Type B pancreatic cell (in vitro differentiated cells): ENCODE measurements around the gene TNFRSF6B. TPM values are rescaled to one million over a fixed set of nuclear protein-coding genes. Genes with fewer than 3 reads are reported as not detected.
A peak's percentile ranks its signal among the peaks of the same experiment; 100 is the strongest.

Experiments used
- DNase-seq: peaks from one replicate; pipeline ENCODE4 v3.0.0; 2021; ENCODE audit warnings: mixed read lengths; ENCODE audit not compliant: unreplicated experiment; ENCODE audit errors: extremely low spot score
- H3K27ac Mint-ChIP-seq: 2 replicates; pipeline ENCODE4 v1.8.0; 2021; ENCODE audit warnings: mild to moderate bottlenecking, mixed read lengths
- H3K27me3 Mint-ChIP-seq: 2 replicates; pipeline ENCODE4 v1.8.0; 2021; ENCODE audit warnings: mixed read lengths
- H3K36me3 Mint-ChIP-seq: 2 replicates; pipeline ENCODE4 v1.8.0; 2021; ENCODE audit warnings: mixed read lengths
- H3K4me1 Mint-ChIP-seq: one replicate; pipeline ENCODE4 v1.8.0; 2021; ENCODE audit warnings: mixed read lengths; ENCODE audit not compliant: unreplicated experiment
- H3K4me3 Mint-ChIP-seq: 2 replicates; pipeline ENCODE4 v1.8.0; 2021; ENCODE audit warnings: mild to moderate bottlenecking, mixed read lengths
- H3K9me3 Mint-ChIP-seq: 2 replicates; pipeline ENCODE4 v1.8.0; 2021; ENCODE audit warnings: mixed read lengths
- total RNA-seq: library from RNA; stranded (reverse); gene quantifications from 2 replicates; pipeline ENCODE4 v1.2.1, GENCODE V29; 2021; ENCODE audit warnings: low replicate concordance
- TF ChIP-seq, protein P1 (sequence below): fragments of 200-600 bp; sonication (generic); conservative IDR thresholded peaks from 2 replicates; pipeline ENCODE4 v1.5.0; 2021; ENCODE audit warnings: antibody characterized with exemption, mild to moderate bottlenecking

Gene TNFRSF6B
- total RNA-seq, 1 donor from 2014 or later = not detected

DNA sequence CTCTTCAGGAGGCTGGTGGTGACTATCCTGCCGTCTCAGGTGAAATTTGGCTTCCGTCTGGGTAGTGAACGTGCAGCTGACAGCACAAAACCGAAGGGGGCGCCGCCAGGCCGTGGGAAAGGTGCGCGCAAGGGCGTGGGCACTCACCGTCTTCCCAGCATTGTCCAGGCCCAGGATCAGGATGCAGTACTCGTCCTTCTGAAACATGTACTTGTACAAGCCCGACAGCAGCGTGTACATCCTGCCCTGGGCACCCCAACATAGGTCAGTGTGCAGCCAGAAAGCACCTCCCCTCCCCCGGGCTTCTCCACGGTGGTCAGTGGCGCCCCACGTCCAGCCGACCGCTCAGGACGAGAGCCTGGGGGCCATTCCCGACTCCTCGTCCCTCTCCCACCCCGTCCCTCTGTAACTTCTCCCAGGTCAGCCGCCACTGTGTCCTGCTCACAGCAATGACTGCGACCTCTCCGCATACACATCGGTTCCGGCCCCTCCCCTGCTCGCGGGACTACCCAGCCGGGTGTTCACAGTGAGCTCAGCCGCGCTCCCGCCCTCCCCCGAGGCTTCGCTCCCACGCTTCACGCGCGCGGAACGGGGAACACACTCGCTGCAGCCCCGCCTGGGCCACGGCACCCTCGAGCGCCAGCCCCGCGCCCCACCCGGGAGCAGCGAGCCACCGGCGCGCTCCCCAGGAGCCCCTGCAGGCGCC lies 10.6 kb downstream of the TNFRSF6B start:
- TF ChIP-seq, protein P1, sequence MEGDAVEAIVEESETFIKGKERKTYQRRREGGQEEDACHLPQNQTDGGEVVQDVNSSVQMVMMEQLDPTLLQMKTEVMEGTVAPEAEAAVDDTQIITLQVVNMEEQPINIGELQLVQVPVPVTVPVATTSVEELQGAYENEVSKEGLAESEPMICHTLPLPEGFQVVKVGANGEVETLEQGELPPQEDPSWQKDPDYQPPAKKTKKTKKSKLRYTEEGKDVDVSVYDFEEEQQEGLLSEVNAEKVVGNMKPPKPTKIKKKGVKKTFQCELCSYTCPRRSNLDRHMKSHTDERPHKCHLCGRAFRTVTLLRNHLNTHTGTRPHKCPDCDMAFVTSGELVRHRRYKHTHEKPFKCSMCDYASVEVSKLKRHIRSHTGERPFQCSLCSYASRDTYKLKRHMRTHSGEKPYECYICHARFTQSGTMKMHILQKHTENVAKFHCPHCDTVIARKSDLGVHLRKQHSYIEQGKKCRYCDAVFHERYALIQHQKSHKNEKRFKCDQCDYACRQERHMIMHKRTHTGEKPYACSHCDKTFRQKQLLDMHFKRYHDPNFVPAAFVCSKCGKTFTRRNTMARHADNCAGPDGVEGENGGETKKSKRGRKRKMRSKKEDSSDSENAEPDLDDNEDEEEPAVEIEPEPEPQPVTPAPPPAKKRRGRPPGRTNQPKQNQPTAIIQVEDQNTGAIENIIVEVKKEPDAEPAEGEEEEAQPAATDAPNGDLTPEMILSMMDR = peak; percentile 42
- Mint-ChIP-seq H3K9me3 (no peaks in the 10 kb centered on the region), H3K27me3 (no peaks in the 10 kb centered on the region), H3K27ac (peak overlapping the region; percentile 82), H3K36me3 (peaks cover 17% of the 10 kb centered on the region), H3K4me3 (peak overlapping the region; percentile 88), H3K4me1 (peaks cover 19% of the 10 kb centered on the region)
- DNase-seq = peak; percentile 75

DNA sequence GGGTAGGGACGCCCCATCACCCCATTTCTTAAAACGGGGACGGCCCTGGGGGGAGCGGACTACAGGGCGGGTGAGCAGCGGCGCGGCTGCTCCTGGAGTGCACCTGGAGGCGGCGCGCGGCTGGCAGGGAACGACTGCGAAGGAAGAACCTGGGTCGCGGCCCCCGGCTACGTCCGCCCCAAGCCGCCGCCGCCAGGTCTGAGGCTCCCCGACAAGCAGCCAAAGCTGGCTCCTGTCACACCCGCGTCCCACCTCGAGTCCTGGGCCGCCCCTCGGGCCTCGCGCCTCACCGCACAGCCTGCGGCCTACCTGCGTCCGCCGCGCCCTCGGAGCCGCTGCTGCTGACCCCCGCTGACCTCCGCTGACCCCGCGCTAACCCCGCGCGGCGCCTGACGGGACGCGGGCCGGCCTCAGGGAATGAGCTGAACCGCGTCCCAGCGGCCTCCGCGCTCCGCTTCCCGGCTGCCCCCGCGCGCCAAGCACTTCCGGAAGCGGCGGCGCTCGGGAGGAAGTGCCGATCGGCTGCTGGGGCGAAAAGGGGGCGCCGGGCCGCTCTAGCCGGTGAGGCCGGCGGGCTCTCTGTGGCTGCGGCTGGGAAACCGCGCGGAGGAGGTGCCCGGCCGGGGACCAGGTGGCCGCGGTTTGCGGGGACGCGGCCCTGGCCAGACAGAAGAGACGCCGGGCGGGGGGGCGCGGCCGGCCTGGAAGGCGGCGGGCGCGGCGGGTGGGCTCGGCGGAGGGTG lies 11.3 kb downstream of the TNFRSF6B start, which contains the start of the genes ARFRP1 and ZGPAT:
Gene ARFRP1 (minus strand): TSS at position 419 of the 743 bp plus-strand sequence. CDS start 885 bp downstream, outside the sequence.
Gene ZGPAT (plus strand): TSS at position 482 of the 743 bp plus-strand sequence. CDS start 542 bp downstream, outside the sequence.
- Mint-ChIP-seq H3K27ac (peak within 1 kb of the TSS; percentile 82), H3K27me3 (no peaks in the 10 kb centered on the region), H3K4me1 (peaks cover 19% of the 10 kb centered on the region), H3K36me3 (peaks cover 23% of the 10 kb centered on the region), H3K4me3 (peak within 1 kb of the TSS; percentile 88), H3K9me3 (no peaks in the 10 kb centered on the region)
- TF ChIP-seq, protein P1 = no peak
- DNase-seq = peak; percentile 88

DNA sequence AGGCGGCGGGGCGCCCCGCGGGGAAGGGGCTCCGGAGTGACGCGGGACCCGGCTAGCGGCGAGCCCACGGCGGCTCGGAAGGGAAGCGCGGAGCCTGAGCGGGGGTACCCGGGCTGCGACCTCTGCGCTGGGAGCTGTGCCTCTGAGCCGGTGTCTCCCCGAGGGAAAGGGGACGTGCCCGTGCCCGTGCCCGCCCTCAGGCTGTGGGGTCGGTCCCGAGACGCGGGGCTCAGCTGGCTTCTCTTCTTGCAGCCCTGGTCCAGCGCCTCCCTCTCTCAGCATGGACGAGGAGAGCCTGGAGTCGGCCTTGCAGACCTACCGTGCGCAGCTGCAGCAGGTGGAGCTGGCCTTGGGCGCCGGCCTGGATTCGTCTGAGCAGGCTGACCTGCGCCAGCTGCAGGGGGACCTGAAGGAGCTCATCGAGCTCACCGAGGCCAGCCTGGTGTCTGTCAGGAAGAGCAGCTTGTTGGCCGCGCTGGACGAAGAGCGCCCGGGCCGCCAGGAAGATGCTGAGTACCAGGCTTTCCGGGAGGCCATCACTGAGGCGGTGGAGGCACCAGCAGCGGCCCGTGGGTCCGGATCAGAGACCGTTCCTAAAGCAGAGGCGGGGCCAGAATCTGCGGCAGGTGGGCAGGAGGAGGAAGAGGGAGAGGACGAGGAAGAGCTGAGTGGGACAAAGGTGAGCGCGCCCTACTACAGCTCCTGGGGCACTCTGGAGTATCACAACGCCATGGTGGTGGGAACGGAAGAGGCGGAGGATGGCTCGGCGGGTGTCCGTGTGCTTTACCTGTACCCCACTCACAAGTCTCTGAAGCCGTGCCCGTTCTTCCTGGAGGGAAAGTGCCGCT lies 12.1 kb downstream of the TNFRSF6B start:
- DNase-seq = no peak
- Mint-ChIP-seq H3K36me3 (peaks cover 23% of the 10 kb centered on the region), H3K27me3 (no peaks in the 10 kb centered on the region), H3K4me3 (peak overlapping the region; percentile 85), H3K9me3 (no peaks in the 10 kb centered on the region), H3K4me1 (peaks cover 19% of the 10 kb centered on the region), H3K27ac (no peak overlapping the region)
- TF ChIP-seq, protein P1 = no peak

DNA sequence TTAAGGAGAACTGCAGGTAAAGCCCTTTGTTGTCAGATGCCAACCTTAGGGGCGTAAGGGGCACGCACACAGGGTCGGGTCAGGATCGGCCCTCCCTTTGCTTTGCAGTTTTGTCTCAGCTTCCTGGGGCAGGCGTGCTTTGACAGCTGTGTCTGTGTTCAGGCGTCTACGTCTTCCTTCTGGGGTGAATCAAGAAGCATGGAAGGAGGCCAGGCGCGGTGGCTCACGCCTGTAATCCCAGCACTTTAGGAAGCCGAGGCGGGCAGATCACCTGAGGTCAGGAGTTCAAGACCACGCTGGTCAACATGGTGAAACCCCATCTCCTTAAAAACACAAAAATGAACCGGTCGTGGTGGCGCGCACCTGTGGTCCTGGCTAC lies 12.7 kb downstream of the TNFRSF6B start:
- Mint-ChIP-seq H3K27me3 (no peaks in the 10 kb centered on the region), H3K4me1 (peaks cover 19% of the 10 kb centered on the region), H3K36me3 (peaks cover 26% of the 10 kb centered on the region), H3K9me3 (no peaks in the 10 kb centered on the region), H3K27ac (no peak overlapping the region), H3K4me3 (peak overlapping the region; percentile 85)
- DNase-seq = no peak
- TF ChIP-seq, protein P1 = no peak

DNA sequence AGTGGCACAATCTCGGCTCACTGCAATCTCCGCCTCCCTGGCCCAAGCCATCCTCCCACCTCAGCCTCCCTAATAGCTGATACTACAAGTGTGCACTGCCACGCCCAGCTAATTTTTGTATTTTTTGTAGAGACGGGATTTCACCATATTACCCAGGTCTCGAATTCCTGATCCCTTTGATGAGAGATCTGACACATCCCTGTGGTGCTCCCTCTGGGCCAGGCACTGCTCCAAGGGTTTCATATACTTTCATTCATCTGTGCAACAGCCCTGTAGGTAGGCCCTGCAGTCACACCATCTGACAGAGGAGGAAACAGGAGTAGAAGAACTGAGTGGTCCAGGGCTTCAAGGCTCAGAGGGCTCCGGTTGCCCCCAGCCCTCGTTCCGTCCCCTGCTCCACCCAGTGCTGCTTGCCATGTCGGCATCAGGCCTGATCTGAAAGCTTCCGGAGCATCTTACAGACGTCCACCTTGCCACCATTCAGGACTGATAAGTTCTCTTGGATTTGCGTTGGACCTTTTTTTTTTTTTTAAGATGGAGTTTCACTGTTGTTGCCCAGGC lies 14.7 kb downstream of the TNFRSF6B start:
- peak overlapping the region; percentile 85 for H3K27ac Mint-ChIP-seq
- TF ChIP-seq, protein P1 = no peak
- H3K36me3 Mint-ChIP-seq = peaks cover 41% of the 10 kb centered on the region
- H3K4me1 Mint-ChIP-seq = peaks cover 19% of the 10 kb centered on the region
- H3K27me3 Mint-ChIP-seq = no peaks in the 10 kb centered on the region
- H3K9me3 Mint-ChIP-seq = no peaks in the 10 kb centered on the region
- no peak for DNase-seq
- H3K4me3 Mint-ChIP-seq = peak overlapping the region; percentile 83
